Keratinocyte (primary cell): ENCODE results near the gene TRMT1. TPM values are rescaled to one million over a fixed set of nuclear protein-coding genes. Genes with fewer than 3 reads are reported as not detected.
A peak's percentile ranks its signal among the peaks of the same experiment; 100 is the strongest.

Experiments
- DNase-seq: peaks from one replicate; pipeline ENCODE4 v3.0.0-alpha.2; 2011; ENCODE audit warnings: low read depth, missing footprints, low spot score
- FAIRE-seq: peaks from 2 replicates; lab custom pipeline; 2011; peaks lifted over from hg19 to GRCh38; lab: Jason Lieb, UNC
- H2AFZ ChIP-seq: 2 replicates; pipeline ENCODE4 v1.6.0; 2012; ENCODE audit warnings: low read length, control low read depth, inconsistent platforms; ENCODE audit not compliant: control insufficient read depth
- H3K27ac ChIP-seq: 2 replicates; pipeline ENCODE4 v1.5.1; 2011; ENCODE audit warnings: low read length; ENCODE audit not compliant: control insufficient read depth, insufficient read depth
- H3K27me3 ChIP-seq: 3 replicates; pipeline ENCODE4 v1.6.0; 2011; ENCODE audit warnings: low read length; ENCODE audit not compliant: control insufficient read depth, insufficient read depth; ENCODE audit errors: extremely low read depth
- H3K36me3 ChIP-seq, 2 experiments: 2 replicates in 1 of 2; 3 replicates in 1 of 2; pipeline ENCODE4 v1.5.1; 2011; ENCODE audit warnings: low read length in 2 of 2, mild to moderate bottlenecking in 1 of 2; ENCODE audit not compliant: control insufficient read depth in 2 of 2, insufficient read depth in 2 of 2; ENCODE audit errors: extremely low read depth in 1 of 2
- H3K4me1 ChIP-seq: 3 replicates; pipeline ENCODE4 v1.5.1; 2011; ENCODE audit warnings: low read length; ENCODE audit not compliant: control insufficient read depth, insufficient read depth; ENCODE audit errors: extremely low read depth
- H3K4me2 ChIP-seq: 3 replicates; pipeline ENCODE4 v1.6.0; 2011; ENCODE audit warnings: low read depth, low read length; ENCODE audit not compliant: control insufficient read depth, insufficient read depth; ENCODE audit errors: extremely low read depth
- H3K4me3 ChIP-seq, 3 experiments: fragments of 200-600 bp in 1 of 3; sonication (generic) in 1 of 3; 2 replicates in 2 of 3; 3 replicates in 1 of 3; pipeline ENCODE4 v1.5.1; 2011 to 2016; ENCODE audit warnings: low read length in 3 of 3, mild to moderate bottlenecking in 3 of 3, control low read depth in 2 of 3, inconsistent platforms in 1 of 3, low read depth in 1 of 3, mixed read lengths in 1 of 3, mixed run types in 1 of 3, moderate library complexity in 1 of 3; ENCODE audit not compliant: control insufficient read depth in 2 of 3, insufficient read depth in 2 of 3; ENCODE audit errors: extremely low read depth in 1 of 3
- H3K79me2 ChIP-seq: 2 replicates; pipeline ENCODE4 v1.6.0; 2012; ENCODE audit warnings: low read length; ENCODE audit not compliant: control insufficient read depth, insufficient read depth
- H3K9ac ChIP-seq: 3 replicates; pipeline ENCODE4 v1.6.0; 2011; ENCODE audit warnings: low read length; ENCODE audit not compliant: control insufficient read depth, insufficient read depth; ENCODE audit errors: extremely low read depth
- H3K9me1 ChIP-seq: 3 replicates; pipeline ENCODE4 v1.6.0; 2011; ENCODE audit warnings: low read length; ENCODE audit not compliant: control insufficient read depth, insufficient read depth; ENCODE audit errors: extremely low read depth
- H3K9me3 ChIP-seq: 2 replicates; pipeline ENCODE4 v1.5.1; 2012; ENCODE audit warnings: low read depth, low read length; ENCODE audit not compliant: control insufficient read depth
- H4K20me1 ChIP-seq: 3 replicates; pipeline ENCODE4 v1.6.0; 2011; ENCODE audit warnings: low read length; ENCODE audit not compliant: control insufficient read depth, insufficient read depth; ENCODE audit errors: extremely low read depth
- EZH2 ChIP-seq: IDR thresholded peaks from one replicate; pipeline ENCODE4 v1.6.1; 2012; ENCODE audit warnings: inconsistent platforms, mild to moderate bottlenecking, low read length, moderate library complexity
- dilution Hi-C: fragments of 300-500 bp; cut with MboI; formaldehyde crosslinking; loops from one replicate; pipeline ENCODE4 v1.7.0; 2020; ENCODE audit warnings: low sequenced_read_pairs; ENCODE audit not compliant: extremely low pct_ligation_motif_present
- polyA plus RNA-seq, 5 experiments: library from polyadenylated mRNA; depleted of rRNA in 3 of 5; stranded (reverse) in 3 of 5; stranded (forward) in 1 of 5; unstranded in 1 of 5; fragments of >200 nt; gene quantifications; 1 replicate in 1 of 5; 2 replicates in 3 of 5; 3 replicates in 1 of 5; pipeline versions ENCODE4 v1.2.1 to v1.2.3, GENCODE V29; 2011 to 2012; ENCODE audit warnings: missing spikeins in 2 of 5, low read depth in 1 of 5, low replicate concordance in 1 of 5
- TF ChIP-seq, protein P1 (sequence below), 3 experiments: IDR thresholded peaks in 1 of 3; conservative IDR thresholded peaks in 1 of 3; optimal IDR thresholded peaks in 1 of 3; 2 replicates in 2 of 3; 3 replicates in 1 of 3; pipeline versions ENCODE3 to v1.5.1; 2011; ENCODE audit warnings: low read length in 3 of 3, mild to moderate bottlenecking in 3 of 3, moderate library complexity in 2 of 3, control low read depth in 1 of 3, inconsistent platforms in 1 of 3; ENCODE audit not compliant: insufficient read depth in 2 of 3; ENCODE audit errors: extremely low read depth in 1 of 3

TRMT1 gene
- polyA plus RNA-seq, 1 donor (not counting 4 experiments of a cell fraction or from before 2014, with no cell fraction given), result 30.9 TPM

DNA sequence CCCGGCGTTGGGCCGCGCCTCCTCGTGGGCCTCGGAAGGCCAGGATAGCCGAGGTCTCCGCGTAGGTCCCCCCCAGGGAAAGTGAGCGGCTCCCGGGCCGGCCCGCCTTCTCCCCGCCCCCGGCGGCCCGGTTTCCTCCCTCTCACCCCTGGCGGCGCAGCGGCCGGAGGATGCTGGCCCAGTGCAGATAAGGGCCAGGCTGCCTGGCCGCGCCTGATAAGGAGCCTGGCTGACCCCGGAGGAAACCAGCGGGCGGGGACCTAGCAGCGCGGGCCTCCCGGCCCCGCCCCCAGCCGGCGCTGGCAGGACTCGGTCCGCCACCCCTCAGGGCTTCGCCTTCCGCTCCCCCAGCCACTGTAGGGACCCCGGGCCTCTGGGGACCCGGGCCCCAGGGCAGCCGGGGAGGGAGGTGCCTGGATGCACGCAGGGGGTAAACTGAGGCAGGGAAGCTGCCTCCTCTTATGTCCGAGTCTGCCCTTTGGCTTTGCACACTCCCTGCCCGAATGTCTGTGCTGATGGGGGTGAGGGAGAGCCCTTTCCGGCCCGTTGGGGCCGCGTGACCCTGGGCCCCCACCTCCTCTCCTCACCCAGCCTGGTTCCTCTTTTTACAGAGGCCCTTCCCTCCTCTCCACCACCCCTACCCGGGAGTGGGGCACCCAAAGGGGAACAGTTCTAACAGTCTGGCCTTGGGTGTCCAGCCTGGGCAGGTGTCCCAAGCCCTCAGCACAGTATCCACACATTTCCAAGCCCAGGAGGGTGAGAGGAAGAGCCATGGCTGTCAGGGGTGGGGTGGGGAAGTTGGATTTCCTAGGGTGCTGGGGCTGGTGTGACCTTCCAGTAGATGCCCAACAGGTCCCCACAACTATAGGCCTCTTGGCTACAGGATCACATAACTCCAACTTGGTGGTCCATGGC, 13.6 kb downstream of the TRMT1 start, which contains the start of gene LYL1:
LYL1 (minus strand) TSS at position 193 of the 915 bp plus-strand sequence. CDS start 1,687 bp downstream, outside the sequence.
- Histone ChIP-seq H2AFZ (peak within 1 kb of the TSS; percentile 47), H3K27ac (no peak within 1 kb of the TSS), H3K4me2 (peak within 1 kb of the TSS; percentile 60), H4K20me1 (no peaks in the 10 kb centered on the region), H3K9me1 (no peaks in the 10 kb centered on the region), H3K4me3 (peak within 1 kb of the TSS in 1 of 3 experiments; percentile 43), H3K79me2 (no peaks in the 10 kb centered on the region), H3K4me1 (peaks cover 10% of the 10 kb centered on the region), H3K9me3 (no peaks in the 10 kb centered on the region), H3K27me3 (no peaks in the 10 kb centered on the region), H3K36me3 (peaks cover 3 to 12% of the 10 kb centered on the region in 2 experiments), H3K9ac (peak within 1 kb of the TSS; percentile 41)
- dilution Hi-C loops, result no loop called here
- TF ChIP-seq EZH2, result no peak
- TF ChIP-seq, protein P1, sequence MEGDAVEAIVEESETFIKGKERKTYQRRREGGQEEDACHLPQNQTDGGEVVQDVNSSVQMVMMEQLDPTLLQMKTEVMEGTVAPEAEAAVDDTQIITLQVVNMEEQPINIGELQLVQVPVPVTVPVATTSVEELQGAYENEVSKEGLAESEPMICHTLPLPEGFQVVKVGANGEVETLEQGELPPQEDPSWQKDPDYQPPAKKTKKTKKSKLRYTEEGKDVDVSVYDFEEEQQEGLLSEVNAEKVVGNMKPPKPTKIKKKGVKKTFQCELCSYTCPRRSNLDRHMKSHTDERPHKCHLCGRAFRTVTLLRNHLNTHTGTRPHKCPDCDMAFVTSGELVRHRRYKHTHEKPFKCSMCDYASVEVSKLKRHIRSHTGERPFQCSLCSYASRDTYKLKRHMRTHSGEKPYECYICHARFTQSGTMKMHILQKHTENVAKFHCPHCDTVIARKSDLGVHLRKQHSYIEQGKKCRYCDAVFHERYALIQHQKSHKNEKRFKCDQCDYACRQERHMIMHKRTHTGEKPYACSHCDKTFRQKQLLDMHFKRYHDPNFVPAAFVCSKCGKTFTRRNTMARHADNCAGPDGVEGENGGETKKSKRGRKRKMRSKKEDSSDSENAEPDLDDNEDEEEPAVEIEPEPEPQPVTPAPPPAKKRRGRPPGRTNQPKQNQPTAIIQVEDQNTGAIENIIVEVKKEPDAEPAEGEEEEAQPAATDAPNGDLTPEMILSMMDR (optimal IDR thresholded peaks at IDR 0.05 in 1 of 3, IDR thresholded peaks at IDR 0.05 in 1 of 3, conservative IDR thresholded peaks at IDR 0.05 in 1 of 3; ENCODE audit: extremely low read depth in 1 of 3, insufficient read depth in 2 of 3, low read length in 3 of 3), result no peak
- no peak for DNase-seq
- FAIRE-seq, result no peak

GRCh38 chr19:13102416-13102665, 14.2 kb downstream of the TRMT1 start:
- Histone ChIP-seq H3K9me1 (no peaks in the 10 kb centered on the region), H3K4me2 (peak overlapping the region; percentile 60), H3K79me2 (no peaks in the 10 kb centered on the region), H3K4me1 (peaks cover 10% of the 10 kb centered on the region), H3K27me3 (no peaks in the 10 kb centered on the region), H3K9ac (peak overlapping the region; percentile 41), H3K27ac (no peak overlapping the region), H4K20me1 (no peaks in the 10 kb centered on the region), H3K36me3 (peaks cover 3 to 8% of the 10 kb centered on the region in 2 experiments), H3K9me3 (no peaks in the 10 kb centered on the region), H2AFZ (peak overlapping the region; percentile 47), H3K4me3 (peak overlapping the region in 1 of 3 experiments; percentile 43)
- dilution Hi-C loops, result no loop called here
- TF ChIP-seq, protein P1 (optimal IDR thresholded peaks at IDR 0.05 in 1 of 3, IDR thresholded peaks at IDR 0.05 in 1 of 3, conservative IDR thresholded peaks at IDR 0.05 in 1 of 3; ENCODE audit: extremely low read depth in 1 of 3, insufficient read depth in 2 of 3, low read length in 3 of 3), result no peak
- FAIRE-seq, result no peak
- DNase-seq, result no peak
